GM12891 (cell line): ENCODE measurements around the gene FAM83D.

ENCODE experiments used
- DNase-seq: peaks from one replicate; pipeline ENCODE4 v3.0.0; 2011; ENCODE audit warnings: low spot score; ENCODE audit not compliant: insufficient read length
- FAIRE-seq: peaks from 2 replicates; lab custom pipeline; 2011; peaks lifted over from hg19 to GRCh38; lab: Jason Lieb, UNC
- PAX5 ChIP-seq: IDR thresholded peaks from 2 replicates; pipeline ENCODE4 v1.6.1; 2011; ENCODE audit warnings: low read length, moderate library complexity, mild to moderate bottlenecking; ENCODE audit not compliant: insufficient read depth, severe bottlenecking
- POLR2A ChIP-seq: IDR thresholded peaks from 2 replicates; pipeline ENCODE4 v1.6.1; 2011; ENCODE audit warnings: low read depth, low read length, control low read depth
- POLR2AphosphoS5 ChIP-seq: IDR thresholded peaks from 2 replicates; pipeline ENCODE4 v1.6.1; 2011; ENCODE audit warnings: low read depth, low read length, control low read depth
- POU2F2 ChIP-seq: IDR thresholded peaks from 2 replicates; pipeline ENCODE4 v1.6.1; 2011; ENCODE audit warnings: low read depth, mild to moderate bottlenecking, control low read depth, low read length, moderate library complexity
- SPI1 ChIP-seq: IDR thresholded peaks from 2 replicates; pipeline ENCODE4 v1.6.1; 2011; ENCODE audit warnings: low read depth, low read length, control low read depth
- TAF1 ChIP-seq: IDR thresholded peaks from 2 replicates; pipeline ENCODE4 v1.6.1; 2011; ENCODE audit warnings: low read depth, low read length, control low read depth

Gene FAM83D

GRCh38 chr20:38895098-38895949 is 30.9 kb upstream of the FAM83D start:
- FAIRE-seq, result no peak
- no peak for DNase-seq
- TF ChIP-seq SPI1, result no peak
- TF ChIP-seq TAF1, result no peak
- no peak for TF ChIP-seq PAX5
- TF ChIP-seq POLR2AphosphoS5, result no peak
- TF ChIP-seq POU2F2, result no peak
- no peak for TF ChIP-seq POLR2A

GRCh38 chr20:38896009-38896594 is 30.1 kb upstream of the FAM83D start:
- no peak for FAIRE-seq
- no peak for TF ChIP-seq POLR2A
- no peak for TF ChIP-seq POU2F2
- TF ChIP-seq SPI1, result no peak
- no peak for TF ChIP-seq PAX5
- TF ChIP-seq POLR2AphosphoS5, result no peak
- no peak for TF ChIP-seq TAF1

GRCh38 chr20:38897267-38897666 is 28.9 kb upstream of the FAM83D start:
- TF ChIP-seq POLR2AphosphoS5, result no peak
- TF ChIP-seq POU2F2, result no peak
- TF ChIP-seq POLR2A, result no peak
- no peak for TF ChIP-seq PAX5
- no peak for TF ChIP-seq SPI1
- TF ChIP-seq TAF1, result no peak
- no peak for DNase-seq
- FAIRE-seq, result no peak

More at GRCh38 chr20:38896009-38896594, 30.1 kb upstream of the FAM83D start:
- no peak for DNase-seq

- FAIRE-seq (no peak), DNase-seq (no peak)
- TF ChIP-seq POU2F2 (no peak), TAF1 (no peak), POLR2AphosphoS5 (no peak), PAX5 (no peak), SPI1 (no peak), POLR2A (no peak)
Observed at GRCh38 chr20:38900606-38901005, 25.6 kb upstream of the FAM83D start.

- DNase-seq (no peak), FAIRE-seq (no peak)
- TF ChIP-seq POU2F2, result no peak
- no peak for TF ChIP-seq SPI1
- TF ChIP-seq PAX5, result no peak
- TF ChIP-seq TAF1, result no peak
- TF ChIP-seq POLR2A, result no peak
- no peak for TF ChIP-seq POLR2AphosphoS5
Observed at GRCh38 chr20:38902601-38903000, 23.6 kb upstream of the FAM83D start.

- FAIRE-seq, result no peak
- DNase-seq, result no peak
- TF ChIP-seq TAF1 (no peak), SPI1 (no peak), PAX5 (no peak), POLR2A (no peak), POU2F2 (no peak), POLR2AphosphoS5 (no peak)
Observed at GRCh38 chr20:38903335-38903734, 22.9 kb upstream of the FAM83D start.

- FAIRE-seq (no peak), DNase-seq (no peak)
- TF ChIP-seq PAX5, result no peak
- TF ChIP-seq POLR2A, result no peak
- no peak for TF ChIP-seq POU2F2
- no peak for TF ChIP-seq POLR2AphosphoS5
- no peak for TF ChIP-seq SPI1
- TF ChIP-seq TAF1, result no peak
Observed at GRCh38 chr20:38905375-38905774, 20.8 kb upstream of the FAM83D start.

GRCh38 chr20:38907918-38908677 is 18.1 kb upstream of the FAM83D start:
- FAIRE-seq (no peak), DNase-seq (no peak)
- TF ChIP-seq SPI1, result no peak
- TF ChIP-seq PAX5, result no peak
- TF ChIP-seq POLR2AphosphoS5, result no peak
- TF ChIP-seq POLR2A, result no peak

- DNase-seq (no peak), FAIRE-seq (no peak)
- TF ChIP-seq TAF1 (no peak), POLR2AphosphoS5 (no peak), POU2F2 (no peak), POLR2A (no peak), SPI1 (no peak), PAX5 (no peak)
Observed at GRCh38 chr20:38915355-38915754, 10.9 kb upstream of the FAM83D start.

GRCh38 chr20:38917657-38918056 is 8.6 kb upstream of the FAM83D start:
- TF ChIP-seq SPI1, result no peak
- TF ChIP-seq POLR2AphosphoS5, result no peak
- TF ChIP-seq POU2F2, result no peak
- no peak for TF ChIP-seq POLR2A
- no peak for FAIRE-seq
- no peak for DNase-seq
